Activated T-cell treated with anti-CD3 and anti-CD28 coated beads, Interleukin-2, amount 50 U/mL, for 4 hours (primary cell): ENCODE data around the gene HMGXB3. TPM values are rescaled to one million over a fixed set of nuclear protein-coding genes. Genes with fewer than 3 reads are reported as not detected.

Experiments used
- ATAC-seq, 2 donors: fragments of 200-7000 bp; cut with Tn5 transposase; one replicate each; pipeline ENCODE4 v1.10.0; 2021
- DNase-seq: peaks from one replicate; pipeline ENCODE4 v3.0.0-alpha.2; 2020
- H3K27me3 Mint-ChIP-seq: one replicate; pipeline ENCODE4 v1.8.0; 2021; ENCODE audit warnings: low read depth, mixed read lengths
- H3K36me3 Mint-ChIP-seq: one replicate; pipeline ENCODE4 v1.8.0; 2022; ENCODE audit warnings: mixed read lengths; ENCODE audit not compliant: insufficient read depth
- H3K4me1 Mint-ChIP-seq: one replicate; pipeline ENCODE4 v1.8.0; 2021; ENCODE audit warnings: low read depth, mixed read lengths
- H3K4me3 Mint-ChIP-seq: one replicate; pipeline ENCODE4 v1.8.0; 2021; ENCODE audit warnings: mild to moderate bottlenecking, moderate library complexity, mixed read lengths
- H3K9me3 Mint-ChIP-seq: one replicate; pipeline ENCODE4 v1.8.0; 2021; ENCODE audit warnings: mixed read lengths
- total RNA-seq, 3 donors: library from RNA; stranded (reverse); gene quantifications; one replicate each; pipeline ENCODE4 v1.2.1, GENCODE V29; 2021

The HMGXB3 gene
- total RNA-seq: 10 to 100 TPM; 46.2 to 49.2 (median 46.4) TPM

- H3K36me3 Mint-ChIP-seq: peaks cover 14% of the 10 kb centered on the region
- DNase-seq: peak; percentile 71
- ATAC-seq: peak; percentile 90 to 93
- H3K4me1 Mint-ChIP-seq: peaks cover 39% of the 10 kb centered on the region
- peak within 1 kb of the TSS; percentile 93 for H3K4me3 Mint-ChIP-seq
- no peaks in the 10 kb centered on the region for H3K9me3 Mint-ChIP-seq
- no peaks in the 10 kb centered on the region for H3K27me3 Mint-ChIP-seq
Measured at GRCh38 chr5:150000256-150000989, at the start of gene HMGXB3, which contains the start of gene TIGD6. Gene HMGXB3, plus strand, starts transcription at chr5:150000739. Its CDS starts 4,114 bp downstream, at chr5:150004853. Gene TIGD6, minus strand, starts transcription at chr5:150000654. Its CDS starts 4,306 bp downstream, at chr5:149996348.

DNA sequence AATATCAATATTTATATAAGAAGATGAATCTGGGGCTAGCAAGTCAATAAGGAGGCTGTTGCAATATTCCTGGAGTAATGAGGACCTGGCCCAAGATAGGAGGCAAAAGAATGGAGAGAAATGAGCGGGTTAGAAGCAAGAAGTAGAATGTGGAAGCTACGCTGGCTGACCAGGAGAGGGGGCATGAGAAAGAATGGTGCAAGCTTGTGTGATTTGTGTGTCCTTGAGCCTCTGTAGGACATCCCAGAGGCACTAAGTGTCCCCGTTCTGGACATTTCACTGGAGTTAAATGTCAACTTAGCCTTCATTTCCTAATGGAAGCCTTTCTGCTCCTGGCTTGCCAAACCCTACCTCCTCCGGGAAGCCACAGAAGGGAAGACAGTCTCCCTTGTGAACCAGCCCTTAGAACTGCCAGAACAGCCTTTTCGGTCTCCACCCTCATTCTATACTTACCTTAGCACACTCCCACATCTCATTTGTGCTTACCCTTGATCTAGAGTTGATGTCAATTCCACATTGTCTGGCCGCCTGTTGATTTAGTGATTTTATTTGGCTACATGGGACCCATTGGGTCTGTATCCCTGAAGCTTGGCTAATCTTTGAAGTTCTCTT is 49.3 kb upstream of the HMGXB3 start:
- H3K4me1 Mint-ChIP-seq: no peaks in the 10 kb centered on the region
- peaks cover 10% of the 10 kb centered on the region for H3K27me3 Mint-ChIP-seq
- H3K9me3 Mint-ChIP-seq: no peaks in the 10 kb centered on the region
- ATAC-seq (no peak), DNase-seq (no peak)
- no peaks in the 10 kb centered on the region for H3K36me3 Mint-ChIP-seq
- no peak overlapping the region for H3K4me3 Mint-ChIP-seq

- Mint-ChIP-seq H3K9me3 (no peaks in the 10 kb centered on the region), H3K36me3 (no peaks in the 10 kb centered on the region), H3K4me1 (no peaks in the 10 kb centered on the region), H3K4me3 (no peak overlapping the region), H3K27me3 (peaks cover 7% of the 10 kb centered on the region)
- DNase-seq (no peak), ATAC-seq (no peak)
Measured at GRCh38 chr5:149953436-149954121, 47.0 kb upstream of the HMGXB3 start.

GRCh38 chr5:149954798-149955197 is 45.7 kb upstream of the HMGXB3 start:
- Mint-ChIP-seq H3K27me3 (peaks cover 7% of the 10 kb centered on the region), H3K4me3 (no peak overlapping the region), H3K4me1 (peaks cover 6% of the 10 kb centered on the region), H3K9me3 (no peaks in the 10 kb centered on the region), H3K36me3 (no peaks in the 10 kb centered on the region)
- ATAC-seq: no peak
- DNase-seq: no peak

GRCh38 chr5:149956685-149957084 is 43.9 kb upstream of the HMGXB3 start:
- H3K4me3 Mint-ChIP-seq: no peak overlapping the region
- H3K9me3 Mint-ChIP-seq: no peaks in the 10 kb centered on the region
- DNase-seq (no peak), ATAC-seq (no peak)
- H3K4me1 Mint-ChIP-seq: peaks cover 18% of the 10 kb centered on the region
- H3K36me3 Mint-ChIP-seq: no peaks in the 10 kb centered on the region
- H3K27me3 Mint-ChIP-seq: peaks cover 4% of the 10 kb centered on the region

DNA sequence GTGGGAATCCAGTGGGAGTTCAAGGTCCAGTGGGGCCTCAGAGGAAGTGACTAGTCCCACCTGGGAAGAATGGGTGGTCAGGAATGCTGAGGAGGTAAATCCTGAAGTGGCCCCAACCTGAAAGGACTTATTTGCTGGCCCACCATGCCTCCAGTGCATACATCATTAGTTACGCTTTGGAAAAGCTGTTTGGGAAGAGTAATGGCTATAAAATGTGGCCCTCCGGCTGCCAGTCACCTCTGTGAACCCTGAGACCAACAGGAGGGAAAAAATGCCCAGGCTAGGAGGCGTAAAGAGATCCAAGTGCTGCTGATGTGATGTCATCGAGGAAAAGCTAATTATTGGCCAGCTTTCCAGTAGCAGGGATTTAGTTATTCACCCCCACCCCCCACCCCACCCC is 42.7 kb upstream of the HMGXB3 start:
- Mint-ChIP-seq H3K27me3 (no peaks in the 10 kb centered on the region), H3K4me3 (no peak overlapping the region), H3K9me3 (no peaks in the 10 kb centered on the region), H3K36me3 (peaks cover 2% of the 10 kb centered on the region), H3K4me1 (peaks cover 30% of the 10 kb centered on the region)
- no peak for DNase-seq
- ATAC-seq: no peak

- H3K9me3 Mint-ChIP-seq: no peaks in the 10 kb centered on the region
- peak; percentile 44 for DNase-seq
- H3K4me3 Mint-ChIP-seq: peak overlapping the region; percentile 93
- H3K36me3 Mint-ChIP-seq: peaks cover 2% of the 10 kb centered on the region
- ATAC-seq: peak; percentile 55 to 59
- peaks cover 30% of the 10 kb centered on the region for H3K4me1 Mint-ChIP-seq
- H3K27me3 Mint-ChIP-seq: no peaks in the 10 kb centered on the region
Measured at GRCh38 chr5:149959406-149960236, 40.9 kb upstream of the HMGXB3 start.

DNA sequence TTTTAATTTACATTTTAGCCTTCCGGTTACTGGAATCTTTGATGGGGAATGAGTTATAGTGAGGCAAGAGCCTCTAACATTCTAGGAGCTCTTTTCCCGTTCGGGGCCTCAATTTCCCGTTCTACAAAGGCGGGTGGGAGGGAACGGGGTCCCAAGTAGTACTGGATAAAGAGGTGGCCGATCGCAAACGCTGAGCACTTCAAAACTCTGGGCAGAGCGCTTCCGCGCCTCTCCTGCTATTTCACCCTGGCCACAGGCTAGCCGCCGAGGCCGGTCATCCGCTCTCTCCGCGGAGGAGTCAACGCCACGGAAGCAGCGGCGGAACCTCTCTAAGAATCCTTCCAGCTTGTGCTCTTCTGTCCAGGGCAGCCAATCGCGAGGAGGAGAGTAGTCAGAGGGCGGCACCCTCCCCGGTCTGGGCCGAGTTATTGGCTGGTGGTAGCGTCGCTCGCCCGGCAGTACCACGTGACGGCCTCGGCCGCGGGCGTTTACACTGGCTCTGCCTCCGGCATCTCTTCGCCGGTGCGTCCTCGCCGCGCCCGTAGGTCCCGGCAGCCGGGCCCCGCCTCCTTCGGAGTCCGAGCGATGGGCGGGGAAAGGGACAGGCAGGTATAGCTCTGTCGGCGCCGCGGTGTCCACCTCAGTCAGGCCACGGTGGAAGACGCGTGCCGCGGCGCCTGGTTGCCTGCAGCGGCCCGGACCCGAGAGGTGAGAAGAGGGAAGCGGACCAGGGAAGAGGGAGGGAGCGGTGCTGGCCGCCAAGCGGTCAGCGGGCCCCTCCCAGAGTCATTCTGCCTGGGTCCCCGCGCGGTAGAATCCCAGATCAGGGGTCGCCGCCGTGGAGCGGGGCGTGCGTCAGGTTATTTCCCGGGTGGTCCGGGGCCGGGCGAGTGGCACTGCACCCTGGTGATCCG is 40.0 kb upstream of the HMGXB3 start, which contains the start of gene SLC26A2:
TSS of gene SLC26A2 (plus strand) at position 487 of the 914 bp plus-strand sequence. CDS start 16,895 bp downstream, outside the sequence.
- H3K27me3 Mint-ChIP-seq: no peaks in the 10 kb centered on the region
- ATAC-seq (peak; percentile 98), DNase-seq (peak; percentile 90)
- H3K4me3 Mint-ChIP-seq: peak within 1 kb of the TSS; percentile 93
- H3K4me1 Mint-ChIP-seq: peaks cover 30% of the 10 kb centered on the region
- H3K36me3 Mint-ChIP-seq: peaks cover 2% of the 10 kb centered on the region
- H3K9me3 Mint-ChIP-seq: no peaks in the 10 kb centered on the region

- H3K27me3 Mint-ChIP-seq: no peaks in the 10 kb centered on the region
- peaks cover 2% of the 10 kb centered on the region for H3K36me3 Mint-ChIP-seq
- ATAC-seq: no peak
- peak overlapping the region; percentile 93 for H3K4me3 Mint-ChIP-seq
- H3K4me1 Mint-ChIP-seq: peaks cover 30% of the 10 kb centered on the region
- no peak for DNase-seq
- no peaks in the 10 kb centered on the region for H3K9me3 Mint-ChIP-seq
Measured at GRCh38 chr5:149961186-149961685, 39.3 kb upstream of the HMGXB3 start.

- Mint-ChIP-seq H3K36me3 (peaks cover 2% of the 10 kb centered on the region), H3K4me3 (peak overlapping the region; percentile 93), H3K9me3 (no peaks in the 10 kb centered on the region), H3K27me3 (no peaks in the 10 kb centered on the region), H3K4me1 (peaks cover 30% of the 10 kb centered on the region)
- ATAC-seq (no peak), DNase-seq (no peak)
Measured at GRCh38 chr5:149961957-149962409, 38.6 kb upstream of the HMGXB3 start.

DNA sequence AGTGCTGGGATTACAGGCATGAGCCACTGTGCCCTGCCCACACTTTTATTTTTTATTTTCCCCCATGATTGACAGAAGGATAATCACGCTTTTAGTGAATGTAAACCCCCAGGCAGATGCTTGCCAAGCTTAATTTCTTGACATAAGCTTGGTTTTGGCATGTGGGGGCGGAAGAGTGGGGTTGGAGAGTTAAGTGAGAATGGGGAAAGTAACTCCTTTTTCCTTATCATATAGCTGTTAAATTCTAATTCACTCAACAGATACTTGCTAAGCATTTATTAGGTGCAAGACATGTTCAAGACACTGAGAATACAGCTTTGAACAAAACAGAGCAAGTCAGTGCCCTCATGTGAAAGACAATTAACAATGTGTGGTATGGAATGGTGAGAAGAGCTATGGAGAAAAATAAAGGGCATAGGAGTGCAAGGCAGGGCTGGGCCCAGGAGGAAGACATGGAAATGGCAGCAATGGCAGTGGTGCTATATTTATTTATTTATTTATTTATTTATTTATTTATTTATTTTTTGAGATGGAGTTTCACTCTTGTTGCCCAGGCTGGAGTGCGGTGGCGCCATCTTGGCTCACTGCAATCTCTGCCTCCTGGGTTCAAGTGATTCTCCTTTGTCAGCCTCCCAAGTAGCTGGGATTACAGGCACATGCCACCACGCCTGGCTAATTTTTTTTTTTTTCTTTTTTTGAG is 37.8 kb upstream of the HMGXB3 start:
- no peak for ATAC-seq
- H3K4me3 Mint-ChIP-seq: no peak overlapping the region

GRCh38 chr5:149963729-149964128 is 36.8 kb upstream of the HMGXB3 start:
- peaks cover 2% of the 10 kb centered on the region for H3K36me3 Mint-ChIP-seq
- DNase-seq: no peak
- H3K4me1 Mint-ChIP-seq: peaks cover 32% of the 10 kb centered on the region
- H3K9me3 Mint-ChIP-seq: no peaks in the 10 kb centered on the region
- H3K27me3 Mint-ChIP-seq: no peaks in the 10 kb centered on the region
- H3K4me3 Mint-ChIP-seq: no peak overlapping the region
- ATAC-seq: no peak

More for the DNA sequence above, 37.8 kb upstream of the HMGXB3 start:
- Mint-ChIP-seq H3K27me3 (no peaks in the 10 kb centered on the region), H3K4me1 (peaks cover 32% of the 10 kb centered on the region), H3K9me3 (no peaks in the 10 kb centered on the region), H3K36me3 (peaks cover 2% of the 10 kb centered on the region)
- DNase-seq: no peak
